Testis (tissue), 3 donors: ENCODE measurements around the gene MPP4. TPM values are rescaled to one million over a fixed set of nuclear protein-coding genes. Genes with fewer than 3 reads are reported as not detected.

Source experiments
- DNase-seq: peaks from one replicate; pipeline ENCODE4 v3.0.0-alpha.2; 2019
- H3K27ac ChIP-seq, 2 donors: fragments of 200-600 bp; sonication (generic); one replicate each; pipeline ENCODE4 v1.5.1; 2019
- H3K27me3 ChIP-seq: fragments of 200-600 bp; sonication (generic); one replicate; pipeline ENCODE4 v1.5.1; 2019
- H3K36me3 ChIP-seq: fragments of 200-600 bp; sonication (generic); one replicate; pipeline ENCODE4 v1.5.1; 2017; ENCODE audit warnings: low read depth; ENCODE audit errors: missing control alignments
- H3K4me1 ChIP-seq: fragments of 200-600 bp; sonication (generic); one replicate; pipeline ENCODE4 v1.5.1; 2019
- H3K4me3 ChIP-seq, 2 donors: fragments of 200-600 bp; sonication (generic); one replicate each; pipeline ENCODE4 v1.5.1; 2017 to 2019
- H3K9me3 ChIP-seq: fragments of 200-600 bp; sonication (generic); one replicate; pipeline ENCODE4 v1.5.1; 2017
- CTCF ChIP-seq, 3 experiments: fragments of 450-650 bp in 2 of 3; fragments of 200-600 bp in 1 of 3; sonication (generic) in 1 of 3; IDR thresholded peaks; one replicate each; pipeline ENCODE4 v1.5.1; 2016 to 2019; ENCODE audit warnings: antibody characterized with exemption in 3 of 3, mild to moderate bottlenecking in 2 of 3, moderate library complexity in 1 of 3
- POLR2A ChIP-seq: fragments of 450-650 bp; IDR thresholded peaks from one replicate; pipeline ENCODE4 v1.6.1; 2017; ENCODE audit warnings: antibody characterized with exemption, mild to moderate bottlenecking, moderate library complexity
- WGBS, 2 donors: methylation state at CpG; one replicate each; pipeline ENCODE4 v1.1.5; 2018; 5-methylcytosine and 5-hydroxymethylcytosine counted together
- intact Hi-C: fragments of 100-400 bp; cut with DNase I; formaldehyde crosslinking; loops from one replicate; pipeline ENCODE4 v1.15.1; 2023; ENCODE audit warnings: low total_unique reads
- polyA plus RNA-seq: library from polyadenylated mRNA; stranded (reverse); fragments of 350-450 nt; fragmentation: Illumina TruSeq; extraction: RNeasy Lipid Tissue Mini Kit (QIAGEN cat#74804); gene quantifications from one replicate; pipeline ENCODE4 v1.2.3, GENCODE V29; 2014; ENCODE audit warnings: low read depth, low replicate concordance; ENCODE audit not compliant: insufficient read depth
- total RNA-seq, 2 donors: library from RNA; depleted of rRNA; stranded (reverse); fragments of >200 nt; gene quantifications; one replicate each; pipeline ENCODE4 v1.2.3, GENCODE V29; 2016

Gene MPP4
- total and polyA plus RNA-seq, 3 donors from 2014 or later: 0.28 TPM; not detected in 2

DNA sequence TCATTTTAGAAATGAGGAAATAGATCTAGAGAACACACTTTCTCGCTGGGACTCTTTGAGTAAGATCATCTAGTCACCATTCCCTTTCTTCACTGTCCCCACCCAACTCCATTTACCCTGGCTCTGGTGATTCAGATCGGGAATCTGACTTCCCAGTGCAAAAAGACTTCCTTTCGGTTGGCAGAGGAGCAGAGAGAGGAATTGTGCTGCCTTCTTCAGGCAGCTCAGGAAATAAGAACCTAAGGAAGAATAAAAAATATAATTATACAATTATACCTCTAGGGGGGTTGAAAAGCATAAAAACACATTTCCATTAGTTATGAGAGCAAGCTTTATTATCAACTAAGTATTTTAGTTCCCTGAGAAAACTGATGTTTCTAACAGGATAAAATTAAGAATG lies 9.3 kb upstream of the MPP4 start:
- intact Hi-C loops: no loop called here
- Histone ChIP-seq H3K4me1 (no peaks in the 10 kb centered on the region), H3K27me3 (no peaks in the 10 kb centered on the region), H3K4me3 (no peak overlapping the region), H3K27ac (no peak overlapping the region), H3K9me3 (no peaks in the 10 kb centered on the region), H3K36me3 (no peaks in the 10 kb centered on the region)
- TF ChIP-seq CTCF (IDR thresholded peaks at IDR 0.05) (no peak), POLR2A (no peak)
- DNase-seq: no peak
- WGBS, 2 donors: 83 to 87% methylated on average over 3 of the region's 3 CpGs

GRCh38 chr2:201707142-201707541 lies 8.7 kb upstream of the MPP4 start:
- no peak overlapping the region for H3K4me3 ChIP-seq
- H3K27ac ChIP-seq: no peak overlapping the region
- H3K9me3 ChIP-seq: no peaks in the 10 kb centered on the region
- TF ChIP-seq POLR2A: no peak
- TF ChIP-seq CTCF (IDR thresholded peaks at IDR 0.05): no peak
- H3K36me3 ChIP-seq: no peaks in the 10 kb centered on the region
- intact Hi-C loops: no loop called here
- 78 to 95% methylated on average over 1 of the region's 1 CpG for WGBS, 2 donors
- no peaks in the 10 kb centered on the region for H3K4me1 ChIP-seq
- H3K27me3 ChIP-seq: no peaks in the 10 kb centered on the region
- DNase-seq: no peak

DNA sequence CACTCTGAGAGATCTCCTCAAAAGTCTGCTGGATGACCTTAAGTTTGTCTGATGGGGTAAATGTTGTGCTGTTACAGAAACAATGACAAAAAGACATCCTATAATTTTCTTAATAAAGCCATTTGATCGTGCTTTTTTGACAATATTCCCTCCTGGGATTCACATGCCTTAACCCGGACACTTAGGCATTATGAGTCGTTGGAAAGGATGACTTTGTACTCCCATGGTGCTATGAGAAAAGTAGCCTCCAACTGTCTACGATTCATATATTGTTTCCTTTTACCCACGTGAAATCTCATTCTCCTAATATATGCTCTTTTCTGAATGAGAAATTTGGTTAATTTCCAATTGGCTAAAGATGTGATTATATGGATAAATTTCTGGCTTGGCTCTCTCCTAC lies 6.1 kb upstream of the MPP4 start:
- Histone ChIP-seq H3K27ac (no peak overlapping the region), H3K9me3 (no peaks in the 10 kb centered on the region), H3K4me3 (no peak overlapping the region), H3K4me1 (no peaks in the 10 kb centered on the region), H3K27me3 (no peaks in the 10 kb centered on the region), H3K36me3 (no peaks in the 10 kb centered on the region)
- WGBS, 2 donors: 82 to 91% methylated on average over 5 of the region's 5 CpGs
- TF ChIP-seq CTCF (IDR thresholded peaks at IDR 0.05) (no peak), POLR2A (no peak)
- intact Hi-C loops: no loop called here
- DNase-seq: no peak

DNA sequence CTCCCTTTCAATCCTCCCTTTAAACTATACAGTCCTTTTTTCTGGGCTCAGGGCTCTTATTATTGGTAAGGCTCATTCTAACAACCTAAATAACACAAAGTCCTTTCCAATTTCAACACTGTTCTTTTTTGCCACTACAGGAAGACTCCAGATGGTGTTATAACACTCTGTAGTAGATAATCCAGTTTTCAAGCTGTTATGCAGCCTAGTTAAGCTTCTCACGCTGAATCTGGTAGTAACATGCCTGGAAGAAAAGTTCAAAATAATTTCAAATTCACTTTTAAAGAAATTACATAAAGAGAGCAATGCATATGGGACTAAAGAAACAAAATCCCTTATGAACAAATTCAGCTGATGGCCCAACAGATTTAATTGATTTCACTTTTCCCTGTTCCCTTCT lies 3.2 kb upstream of the MPP4 start:
- WGBS, 2 donors: 90 to 93% methylated on average over 1 of the region's 1 CpG
- intact Hi-C loops: no loop called here

More for the DNA sequence above, 3.2 kb upstream of the MPP4 start:
- H3K4me3 ChIP-seq: no peak overlapping the region
- DNase-seq: no peak
- H3K9me3 ChIP-seq: no peaks in the 10 kb centered on the region
- H3K36me3 ChIP-seq: no peaks in the 10 kb centered on the region
- H3K27me3 ChIP-seq: no peaks in the 10 kb centered on the region
- H3K27ac ChIP-seq: no peak overlapping the region
- H3K4me1 ChIP-seq: no peaks in the 10 kb centered on the region
- no peak for TF ChIP-seq POLR2A
- TF ChIP-seq CTCF (IDR thresholded peaks at IDR 0.05): no peak
